H1 (cell line): ENCODE measurements around the gene SLC25A12.

Experiments
- CHD2 ChIP-seq: IDR thresholded peaks from 2 replicates; pipeline ENCODE4 v1.6.1; 2012; ENCODE audit warnings: low read length, improper control_type of control experiment
- POLR2A ChIP-seq, 2 experiments: IDR thresholded peaks; 1 replicate in 1 of 2; 2 replicates in 1 of 2; pipeline ENCODE4 v1.6.1; 2011; ENCODE audit warnings: low read depth in 2 of 2, low read length in 2 of 2, mild to moderate bottlenecking in 2 of 2; ENCODE audit errors: control extremely low read depth in 1 of 2
- POU5F1 ChIP-seq: IDR thresholded peaks from 2 replicates; pipeline ENCODE4 v1.6.1; 2011; ENCODE audit warnings: low read depth, mild to moderate bottlenecking, low read length, moderate library complexity
- TEAD4 ChIP-seq: IDR thresholded peaks from 2 replicates; pipeline ENCODE4 v1.6.1; 2012; ENCODE audit warnings: low read depth, low read length, inconsistent platforms, mixed read lengths
- TF ChIP-seq, protein P1 (sequence below), 3 experiments: IDR thresholded peaks; 1 replicate in 2 of 3; 2 replicates in 1 of 3; pipeline versions ENCODE4 v1.5.1 to v1.6.1; 2011; ENCODE audit warnings: low read length in 3 of 3, mild to moderate bottlenecking in 3 of 3, inconsistent platforms in 2 of 3, low read depth in 1 of 3, moderate library complexity in 1 of 3; ENCODE audit not compliant: insufficient read depth in 1 of 3; ENCODE audit errors: control extremely low read depth in 1 of 3
- TF ChIP-seq, protein P2 (sequence below): IDR thresholded peaks from 2 replicates; pipeline ENCODE4 v1.6.1; 2012; ENCODE audit warnings: inconsistent platforms

GRCh38 chr2:171771463-171771862 is 122.6 kb downstream of the SLC25A12 start:
- no peak for TF ChIP-seq TEAD4
- TF ChIP-seq, protein P1, sequence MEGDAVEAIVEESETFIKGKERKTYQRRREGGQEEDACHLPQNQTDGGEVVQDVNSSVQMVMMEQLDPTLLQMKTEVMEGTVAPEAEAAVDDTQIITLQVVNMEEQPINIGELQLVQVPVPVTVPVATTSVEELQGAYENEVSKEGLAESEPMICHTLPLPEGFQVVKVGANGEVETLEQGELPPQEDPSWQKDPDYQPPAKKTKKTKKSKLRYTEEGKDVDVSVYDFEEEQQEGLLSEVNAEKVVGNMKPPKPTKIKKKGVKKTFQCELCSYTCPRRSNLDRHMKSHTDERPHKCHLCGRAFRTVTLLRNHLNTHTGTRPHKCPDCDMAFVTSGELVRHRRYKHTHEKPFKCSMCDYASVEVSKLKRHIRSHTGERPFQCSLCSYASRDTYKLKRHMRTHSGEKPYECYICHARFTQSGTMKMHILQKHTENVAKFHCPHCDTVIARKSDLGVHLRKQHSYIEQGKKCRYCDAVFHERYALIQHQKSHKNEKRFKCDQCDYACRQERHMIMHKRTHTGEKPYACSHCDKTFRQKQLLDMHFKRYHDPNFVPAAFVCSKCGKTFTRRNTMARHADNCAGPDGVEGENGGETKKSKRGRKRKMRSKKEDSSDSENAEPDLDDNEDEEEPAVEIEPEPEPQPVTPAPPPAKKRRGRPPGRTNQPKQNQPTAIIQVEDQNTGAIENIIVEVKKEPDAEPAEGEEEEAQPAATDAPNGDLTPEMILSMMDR (IDR thresholded peaks at IDR 0.05; ENCODE audit: control extremely low read depth in 1 of 3, insufficient read depth in 1 of 3, low read depth in 1 of 3, low read length in 3 of 3) = no peak
- no peak for TF ChIP-seq POU5F1
- TF ChIP-seq CHD2 = no peak
- no peak for TF ChIP-seq POLR2A (IDR thresholded peaks at IDR 0.05; ENCODE audit: control extremely low read depth in 1 of 2, low read depth in 2 of 2, low read length in 2 of 2)
- TF ChIP-seq, protein P2, sequence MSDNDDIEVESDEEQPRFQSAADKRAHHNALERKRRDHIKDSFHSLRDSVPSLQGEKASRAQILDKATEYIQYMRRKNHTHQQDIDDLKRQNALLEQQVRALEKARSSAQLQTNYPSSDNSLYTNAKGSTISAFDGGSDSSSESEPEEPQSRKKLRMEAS = no peak
